HG03442 (cell line): Measurements from ENCODE around the gene KIF4A.
A peak's percentile ranks its signal among the peaks of the same experiment; 100 is the strongest.
"Not testable (repeated sequence)": the region's sequence is repeated elsewhere in the genome, so short reads cannot be mapped to it uniquely, and the experiment has no call there.

Source experiments
- ATAC-seq: cut with Tn5 transposase; IDR thresholded peaks from one replicate; pipeline ENCODE4 v1.9.1; 2021; ENCODE audit warnings: mild to moderate bottlenecking, moderate library complexity; ENCODE audit not compliant: unreplicated experiment

The KIF4A gene

GRCh38 chrX:70360366-70360765 is 70.5 kb downstream of the KIF4A start:
- no peak for ATAC-seq

- ATAC-seq, result not testable (repeated sequence)
Observed at GRCh38 chrX:70368731-70369130, 78.8 kb downstream of the KIF4A start.

GRCh38 chrX:70386235-70386634 is 96.3 kb downstream of the KIF4A start:
- ATAC-seq, result no peak

- no peak for ATAC-seq
Observed at GRCh38 chrX:70398899-70399298, 109.0 kb downstream of the KIF4A start.

- not testable (repeated sequence) for ATAC-seq
Observed at GRCh38 chrX:70400181-70400580, 110.3 kb downstream of the KIF4A start.

GRCh38 chrX:70402721-70403120 is 112.8 kb downstream of the KIF4A start:
- ATAC-seq, result no peak

- ATAC-seq, result no peak
Observed at GRCh38 chrX:70405003-70405402, 115.1 kb downstream of the KIF4A start.

- no peak for ATAC-seq
Observed at GRCh38 chrX:70410921-70411320, 121.0 kb downstream of the KIF4A start.

GRCh38 chrX:70411475-70411874 is 121.6 kb downstream of the KIF4A start:
- ATAC-seq, result no peak

- ATAC-seq, result no peak
Observed at GRCh38 chrX:70421618-70422017, 131.7 kb downstream of the KIF4A start.

- no peak for ATAC-seq
Observed at GRCh38 chrX:70422851-70423341, 133.0 kb downstream of the KIF4A start, which contains the start of gene GDPD2. GDPD2 (plus strand) TSS chrX:70423314; CDS start chrX:70424985, 1,671 bp downstream.

GRCh38 chrX:70423936-70424675 is 134.2 kb downstream of the KIF4A start:
- no peak for ATAC-seq

GRCh38 chrX:70424801-70425200 is 134.9 kb downstream of the KIF4A start:
- no peak for ATAC-seq

GRCh38 chrX:70426286-70427278 is 136.7 kb downstream of the KIF4A start:
- no peak for ATAC-seq

- ATAC-seq, result no peak
Observed at GRCh38 chrX:70427365-70427764, 137.5 kb downstream of the KIF4A start.

- no peak for ATAC-seq
Observed at GRCh38 chrX:70429759-70430158, 139.9 kb downstream of the KIF4A start.

GRCh38 chrX:70432936-70433847 is 143.3 kb downstream of the KIF4A start:
- ATAC-seq, result no peak

- ATAC-seq, result peak; percentile 63
Observed at GRCh38 chrX:70433848-70434351, 144.0 kb downstream of the KIF4A start.

GRCh38 chrX:70434352-70434866 is 144.5 kb downstream of the KIF4A start:
- ATAC-seq, result peak; percentile 52
